K562 (cell line): ENCODE measurements around the gene MYMX. TPM values are rescaled to one million over a fixed set of nuclear protein-coding genes. Genes with fewer than 3 reads are reported as not detected.

Experiments used
- CBFA2T2 ChIP-seq: fragments of 450-650 bp; conservative IDR thresholded peaks from 2 replicates; pipeline ENCODE4 v1.6.1; 2017; ENCODE audit warnings: mild to moderate bottlenecking
- EP400 ChIP-seq: fragments of 450-650 bp; IDR thresholded peaks from 2 replicates; pipeline ENCODE4 v1.6.1; 2017; ENCODE audit warnings: antibody characterized with exemption, mild to moderate bottlenecking, moderate library complexity
- FOSL1 ChIP-seq: fragments of 200-800 bp; sonication (Bioruptor generic); conservative IDR thresholded peaks from 2 replicates; pipeline ENCODE4 v1.6.1; 2016; ENCODE audit warnings: missing genetic modification characterization, missing compliant biosample characterization
- GABPB2 ChIP-seq: fragments of 250-450 bp; sonication (Bioruptor Pico); conservative IDR thresholded peaks from 2 replicates; pipeline ENCODE4 v1.5.1; 2021; ENCODE audit warnings: mild to moderate bottlenecking
- HINFP ChIP-seq: fragments of 450-650 bp; conservative IDR thresholded peaks from 2 replicates; pipeline ENCODE4 v1.6.1; 2016; ENCODE audit warnings: missing genetic modification characterization, low read depth, mild to moderate bottlenecking, control low read depth, missing compliant biosample characterization
- HMG20B ChIP-seq: fragments of 250-450 bp; sonication (Bioruptor Pico); IDR thresholded peaks from 2 replicates; pipeline ENCODE4 v1.5.0; 2021; ENCODE audit warnings: mild to moderate bottlenecking
- JUND ChIP-seq, 2 experiments: IDR thresholded peaks; 2 replicates in 1 of 2; 3 replicates in 1 of 2; pipeline ENCODE4 v1.6.1; 2011; ENCODE audit warnings: borderline replicate concordance in 2 of 2, low read depth in 2 of 2, low read length in 2 of 2, improper control_type of control experiment in 1 of 2, missing biosample characterization in 1 of 2, missing genetic modification characterization in 1 of 2, missing genetic modification reagents in 1 of 2
- KLF16 ChIP-seq: IDR thresholded peaks from 2 replicates; pipeline ENCODE4 v1.6.1; 2016; ENCODE audit warnings: antibody characterized with exemption
- NFATC3 ChIP-seq: fragments of 450-650 bp; IDR thresholded peaks from 2 replicates; pipeline ENCODE4 v1.6.1; 2017; ENCODE audit warnings: mild to moderate bottlenecking
- NFIC ChIP-seq: fragments of 450-650 bp; IDR thresholded peaks from 2 replicates; pipeline ENCODE4 v1.6.1; 2017; ENCODE audit warnings: mild to moderate bottlenecking, inconsistent platforms
- NFYB ChIP-seq: IDR thresholded peaks from 2 replicates; pipeline ENCODE4 v1.6.1; 2011; ENCODE audit warnings: mild to moderate bottlenecking, moderate library complexity; ENCODE audit not compliant: insufficient read length; ENCODE audit errors: extremely low read depth
- RAD51 ChIP-seq: fragments of 450-650 bp; IDR thresholded peaks from 2 replicates; pipeline ENCODE4 v1.7.1; 2016; ENCODE audit warnings: low read depth, mild to moderate bottlenecking, borderline replicate concordance
- RB1 ChIP-seq: fragments of 450-650 bp; IDR thresholded peaks from 2 replicates; pipeline ENCODE4 v1.6.1; 2017; ENCODE audit warnings: low read depth, mild to moderate bottlenecking
- SMARCB1 ChIP-seq: IDR thresholded peaks from 2 replicates; pipeline ENCODE4 v1.6.1; 2011; ENCODE audit warnings: improper control_type of control experiment, low read depth; ENCODE audit not compliant: insufficient read length
- SRF ChIP-seq, 2 experiments: fragments of 250-450, 450-650 bp in 1 of 2; sonication (Bioruptor Pico) in 1 of 2; sonication (generic) in 1 of 2; formaldehyde crosslinking; IDR thresholded peaks; 2 replicates each; pipeline versions ENCODE4 v1.5.0 to v1.5.1; 2020 to 2022; ENCODE audit warnings: mild to moderate bottlenecking in 1 of 2, missing genetic modification reagents in 1 of 2
- TBL1XR1 ChIP-seq, 2 experiments: IDR thresholded peaks; 2 replicates each; pipeline ENCODE4 v1.6.1; 2012; ENCODE audit warnings: improper control_type of control experiment in 2 of 2, low read length in 2 of 2, mild to moderate bottlenecking in 1 of 2
- TGIF2 ChIP-seq: sonication (generic); formaldehyde crosslinking; IDR thresholded peaks from 2 replicates; pipeline ENCODE4 v1.8.1; 2022; ENCODE audit warnings: mild to moderate bottlenecking, missing genetic modification reagents, moderate library complexity
- UBTF ChIP-seq, 2 experiments: IDR thresholded peaks; 2 replicates each; pipeline ENCODE4 v1.6.1; 2012; ENCODE audit warnings: improper control_type of control experiment in 2 of 2, low read depth in 2 of 2, low read length in 2 of 2, borderline replicate concordance in 1 of 2
- YY1 ChIP-seq, 3 experiments: IDR thresholded peaks; 2 replicates each; pipeline ENCODE4 v1.6.1; 2011; ENCODE audit warnings: low read length in 2 of 3, mild to moderate bottlenecking in 2 of 3, moderate library complexity in 2 of 3, borderline replicate concordance in 1 of 3, control low read depth in 1 of 3, low read depth in 1 of 3; ENCODE audit not compliant: insufficient read depth in 3 of 3, insufficient replicate concordance in 2 of 3, control insufficient read depth in 1 of 3, insufficient read length in 1 of 3; ENCODE audit errors: extremely low read depth in 1 of 3
- ZNF253 ChIP-seq: fragments of 250-450 bp; sonication (Bioruptor Pico); conservative IDR thresholded peaks from 2 replicates; pipeline ENCODE4 v1.6.1; 2021; ENCODE audit warnings: mild to moderate bottlenecking
- polyA plus RNA-seq, 8 experiments: library from polyadenylated mRNA; depleted of rRNA in 4 of 8; stranded (reverse) in 5 of 8; unstranded in 3 of 8; fragments of >200 nt; fragmentation: Nextera tagmentation in 2 of 8; fragmentation: Illumina TruSeq in 1 of 8; extraction: Ambion mirVana in 2 of 8; extraction: Trizol in 1 of 8; gene quantifications; 2 replicates each; pipeline versions ENCODE4 v1.2.1 to v1.2.3, GENCODE V29; 2011 to 2014; ENCODE audit warnings: inconsistent platforms in 1 of 8, missing spikeins in 1 of 8
- total RNA-seq, 7 experiments: library from RNA; depleted of rRNA in 6 of 7; stranded (reverse); fragments of >200 nt in 6 of 7; fragmentation: Illumina TruSeq in 2 of 7; extraction: Trizol in 2 of 7; gene quantifications; 2 replicates each; pipeline versions ENCODE4 v1.2.1 to v1.2.3, GENCODE V29; 2011 to 2021; ENCODE audit warnings: low replicate concordance in 1 of 7
- TF ChIP-seq, protein P1 (sequence below): IDR thresholded peaks from 2 replicates; pipeline ENCODE4 v1.6.1; 2014; ENCODE audit warnings: antibody characterized with exemption

The MYMX gene
- total and polyA plus RNA-seq, 9 of the 15 experiments (the other 6 are each of a cell fraction or from before 2014, with no cell fraction given), result 0.12 TPM; not detected in 8

DNA sequence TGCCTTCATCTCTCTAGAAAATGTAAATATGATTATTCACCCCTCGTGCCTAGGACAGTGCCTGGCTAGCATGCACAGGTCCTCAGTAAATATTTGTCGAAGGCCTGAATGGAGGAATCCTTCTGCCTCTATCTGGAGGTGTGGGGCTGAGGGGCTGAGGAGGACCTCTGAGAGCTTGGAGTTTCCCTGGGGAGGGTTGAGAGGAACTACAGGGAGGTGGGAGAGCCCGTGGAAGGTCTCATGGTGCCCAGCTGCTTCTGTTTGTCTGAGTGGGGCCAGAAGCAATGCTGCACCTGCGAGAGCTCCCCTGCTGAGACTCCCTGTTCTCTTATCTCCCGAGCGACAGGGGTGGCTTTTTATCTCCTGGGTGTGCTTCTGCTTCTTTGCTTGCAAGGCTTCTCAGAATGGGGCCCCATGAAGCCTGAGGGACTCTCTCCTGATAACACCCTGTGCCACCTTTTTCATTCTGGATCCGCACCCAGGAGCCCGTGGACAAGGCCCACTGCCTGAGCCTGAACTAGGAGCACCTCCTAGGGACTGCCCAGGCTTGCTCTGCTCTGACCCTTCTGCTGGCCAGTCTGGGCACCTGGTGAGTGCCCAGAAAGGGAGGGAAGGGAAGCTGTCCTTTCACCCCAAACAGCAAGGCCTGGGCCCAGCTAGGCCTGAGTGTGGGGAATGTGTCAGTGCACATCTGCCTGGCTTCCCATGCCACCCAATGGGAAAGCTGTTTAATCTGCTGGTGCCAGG is 9.0 kb downstream of the MYMX start (continued):
- TF ChIP-seq HINFP, result no peak
- TF ChIP-seq RAD51, result no peak
- TF ChIP-seq UBTF (IDR thresholded peaks at IDR 0.05; ENCODE audit: borderline replicate concordance in 1 of 2, low read depth in 2 of 2, low read length in 2 of 2), result peak in 1 of 2 experiments; percentile 62; a peak in 1 of 4 replicates
- no peak for TF ChIP-seq GABPB2 (CRISPR knock-in tag)
- peak; percentile 29 for TF ChIP-seq SMARCB1
- TF ChIP-seq HMG20B (CRISPR knock-in tag), result no peak
- TF ChIP-seq EP400, result peak; percentile 60; the same call in 1 of the 2 replicates
- TF ChIP-seq ZNF253, result no peak
- peak; percentile 74 for TF ChIP-seq JUND (IDR thresholded peaks at IDR 0.05; ENCODE audit: borderline replicate concordance, low read depth, low read length)
- TF ChIP-seq JUND (tag; IDR thresholded peaks at IDR 0.05; ENCODE audit: borderline replicate concordance, low read depth, low read length), result no peak; the same call in 2 of the 3 replicates
- TF ChIP-seq NFIC, result peak; percentile 93
- peak; percentile 73 to 88; a peak in 3 of 4 replicates for TF ChIP-seq TBL1XR1 (IDR thresholded peaks at IDR 0.05; ENCODE audit: low read length in 2 of 2)
- peak; percentile 99 for TF ChIP-seq CBFA2T2
- TF ChIP-seq YY1 (IDR thresholded peaks at IDR 0.05; ENCODE audit: borderline replicate concordance in 1 of 3, control insufficient read depth in 1 of 3, extremely low read depth in 1 of 3, insufficient read depth in 3 of 3, insufficient read length in 1 of 3, insufficient replicate concordance in 2 of 3, low read depth in 1 of 3, low read length in 2 of 3), result no peak
- TF ChIP-seq NFATC3, result no peak
- TF ChIP-seq, protein P1, sequence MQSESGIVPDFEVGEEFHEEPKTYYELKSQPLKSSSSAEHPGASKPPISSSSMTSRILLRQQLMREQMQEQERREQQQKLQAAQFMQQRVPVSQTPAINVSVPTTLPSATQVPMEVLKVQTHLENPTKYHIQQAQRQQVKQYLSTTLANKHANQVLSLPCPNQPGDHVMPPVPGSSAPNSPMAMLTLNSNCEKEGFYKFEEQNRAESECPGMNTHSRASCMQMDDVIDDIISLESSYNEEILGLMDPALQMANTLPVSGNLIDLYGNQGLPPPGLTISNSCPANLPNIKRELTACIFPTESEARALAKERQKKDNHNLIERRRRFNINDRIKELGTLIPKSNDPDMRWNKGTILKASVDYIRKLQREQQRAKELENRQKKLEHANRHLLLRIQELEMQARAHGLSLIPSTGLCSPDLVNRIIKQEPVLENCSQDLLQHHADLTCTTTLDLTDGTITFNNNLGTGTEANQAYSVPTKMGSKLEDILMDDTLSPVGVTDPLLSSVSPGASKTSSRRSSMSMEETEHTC, result peak; percentile 71; the same call in 1 of the 2 replicates
- no peak for TF ChIP-seq NFYB
- TF ChIP-seq KLF16, result peak; percentile 99
- TF ChIP-seq RB1, result 0 out of 2 replicates have a peak, but pooled peaks have one; percentile 37
- TF ChIP-seq SRF (CRISPR knock-in tag; IDR thresholded peaks at IDR 0.05), result no peak
- peak; percentile 28; the same call in 1 of the 2 replicates for TF ChIP-seq FOSL1 (tag)
- no peak for TF ChIP-seq TGIF2 (CRISPR knock-in tag)
